NCI-H69 (cell line): Measurements from ENCODE around the gene AKAP6.
"Not testable (repeated sequence)": the region's sequence is repeated elsewhere in the genome, so short reads cannot be mapped to it uniquely, and the experiment has no call there.

Experiments used
- DNase-seq: peaks from one replicate; lab custom pipeline; 2025; lab: John Stamatoyannopoulos, UW

AKAP6 gene

GRCh38 chr14:32576977-32577376, 247.9 kb downstream of the AKAP6 start:
- no peak for DNase-seq

GRCh38 chr14:32578181-32578580, 249.1 kb downstream of the AKAP6 start:
- no peak for DNase-seq

DNA sequence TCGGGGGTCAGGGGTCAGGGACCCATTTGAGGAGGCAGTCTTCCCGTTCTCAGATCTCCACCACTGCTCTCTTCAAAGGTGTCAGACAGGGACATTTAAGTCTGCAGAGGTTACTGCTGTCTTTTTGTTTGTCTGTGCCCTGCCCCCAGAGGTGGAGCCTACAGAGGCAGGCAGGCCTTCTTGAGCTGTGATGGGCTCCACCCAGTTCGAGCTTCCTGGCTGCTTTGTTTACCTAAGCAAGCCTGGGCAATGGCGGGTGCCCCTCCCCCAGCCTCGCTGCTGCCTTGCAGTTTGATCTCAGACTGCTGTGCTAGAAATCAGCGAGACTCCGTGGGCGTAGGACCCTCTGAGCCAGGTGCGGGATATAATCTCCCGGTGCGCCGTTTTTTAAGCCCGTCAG, 254.3 kb downstream of the AKAP6 start:
- not testable (repeated sequence) for DNase-seq

GRCh38 chr14:32584079-32584478, 255.0 kb downstream of the AKAP6 start:
- no peak for DNase-seq

GRCh38 chr14:32587461-32587860, 258.4 kb downstream of the AKAP6 start:
- DNase-seq, result no peak

- DNase-seq, result peak; percentile 10
These were observed 259.6 kb downstream of the AKAP6 start for GRCh38 chr14:32588448-32589320.

- no peak for DNase-seq
These were observed 261.1 kb downstream of the AKAP6 start for GRCh38 chr14:32590157-32590556.

GRCh38 chr14:32593290-32593942, 264.3 kb downstream of the AKAP6 start:
- no peak for DNase-seq

GRCh38 chr14:32594766-32595165, 265.7 kb downstream of the AKAP6 start:
- DNase-seq, result no peak

GRCh38 chr14:32595497-32595896, 266.4 kb downstream of the AKAP6 start:
- DNase-seq, result no peak

- DNase-seq, result no peak
These were observed 267.3 kb downstream of the AKAP6 start for GRCh38 chr14:32596390-32596789.

DNA sequence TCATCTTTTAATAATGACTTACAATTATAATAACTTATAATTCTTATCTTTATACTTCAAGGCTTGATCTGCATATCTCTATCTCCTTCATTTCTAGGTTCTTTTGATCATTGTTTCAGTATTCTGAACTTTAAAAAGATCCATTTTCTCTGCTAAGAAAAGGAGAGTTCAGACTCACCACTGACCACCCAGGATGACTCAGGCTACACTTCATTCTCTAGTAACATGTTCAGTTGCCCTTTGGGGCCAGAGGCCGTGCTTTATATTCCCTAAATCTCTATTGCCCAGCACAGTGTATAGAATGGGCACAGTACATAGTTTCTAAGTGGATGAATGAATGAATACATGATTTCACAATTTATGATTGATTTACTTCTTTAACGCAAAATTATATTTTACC, 268.7 kb downstream of the AKAP6 start:
- no peak for DNase-seq

DNA sequence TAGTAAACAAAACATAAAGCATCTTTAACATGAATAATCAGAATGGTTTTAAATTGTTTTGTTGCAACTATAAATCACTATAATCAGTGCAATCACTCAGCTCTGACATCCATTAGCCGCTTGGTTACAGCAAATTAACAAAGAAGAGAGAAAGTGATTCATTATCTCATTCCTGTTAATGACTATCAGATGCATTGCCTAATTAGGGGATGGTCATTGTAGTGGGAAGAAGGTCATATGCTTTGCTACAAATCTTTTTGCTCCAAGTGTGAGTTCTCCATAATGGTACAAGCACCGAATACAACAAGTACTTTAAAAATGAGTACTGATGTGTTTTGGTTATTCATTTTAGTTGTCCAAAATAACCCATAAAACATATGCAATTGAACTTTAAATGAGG, 272.0 kb downstream of the AKAP6 start:
- peak; percentile 61 for DNase-seq

DNA sequence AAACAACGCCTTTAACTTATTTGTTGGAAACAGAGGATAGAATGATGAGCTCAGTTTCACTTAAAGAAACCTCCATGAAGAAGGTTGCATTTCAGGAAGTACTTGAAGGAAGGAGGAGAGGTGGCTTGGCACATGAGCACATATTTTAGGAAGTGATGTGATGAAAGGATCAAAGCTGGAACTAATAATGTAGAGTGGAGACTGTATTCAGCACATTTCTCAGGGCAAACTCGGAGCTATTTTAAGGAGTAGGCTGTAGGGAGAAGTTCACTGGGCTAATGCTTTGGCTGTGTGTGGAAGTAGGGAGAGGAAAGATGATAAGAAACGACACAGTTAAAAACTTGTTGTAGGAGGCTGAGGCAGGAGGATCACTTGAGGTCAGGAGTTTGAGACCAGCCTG, 272.8 kb downstream of the AKAP6 start:
- no peak for DNase-seq

DNA sequence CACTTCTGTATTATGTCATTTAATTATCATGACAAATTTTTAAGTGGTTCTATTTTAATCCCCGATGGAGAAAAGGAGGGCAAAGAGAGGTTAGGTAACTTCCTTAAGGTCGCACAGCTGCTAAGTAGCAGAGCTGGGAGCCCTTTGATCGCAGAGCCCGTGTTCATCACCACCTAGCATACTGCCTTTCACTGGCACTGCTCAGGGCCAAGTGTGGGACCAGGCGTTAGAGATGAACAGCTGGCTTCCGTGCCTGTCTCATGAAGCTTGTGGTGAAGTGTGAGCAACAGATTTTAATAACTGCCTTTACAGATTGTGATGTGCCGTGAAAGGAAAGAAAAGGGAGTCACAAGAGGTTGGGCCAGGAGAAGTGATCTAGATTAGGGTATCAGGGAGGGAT, 273.6 kb downstream of the AKAP6 start:
- no peak for DNase-seq

DNA sequence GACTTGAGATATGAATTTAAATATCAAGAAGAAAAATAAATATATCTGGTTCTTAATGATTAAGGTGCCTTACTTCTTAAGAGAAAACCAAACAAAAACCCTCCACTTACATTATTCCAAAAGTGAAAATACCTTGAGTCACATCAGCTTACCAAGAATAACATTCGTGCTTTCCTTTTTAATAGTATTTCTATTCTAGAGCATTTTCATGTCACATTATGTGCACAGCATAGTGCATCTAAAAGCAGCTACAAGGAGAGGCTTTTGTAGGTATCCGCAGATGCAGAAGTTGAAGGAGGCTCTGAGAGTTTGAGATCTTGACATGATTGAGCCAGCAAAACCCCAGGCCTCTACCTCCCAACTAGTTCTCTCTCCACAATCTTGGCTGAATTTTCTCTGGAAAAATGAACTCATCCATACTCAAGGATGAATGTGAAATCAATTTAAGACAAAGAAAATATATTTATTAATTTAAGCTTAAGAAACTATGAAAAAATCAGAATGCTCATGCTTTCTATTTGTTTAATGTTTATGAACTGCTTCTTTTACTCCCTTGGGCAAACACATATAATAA, 275.0 kb downstream of the AKAP6 start:
- no peak for DNase-seq

DNA sequence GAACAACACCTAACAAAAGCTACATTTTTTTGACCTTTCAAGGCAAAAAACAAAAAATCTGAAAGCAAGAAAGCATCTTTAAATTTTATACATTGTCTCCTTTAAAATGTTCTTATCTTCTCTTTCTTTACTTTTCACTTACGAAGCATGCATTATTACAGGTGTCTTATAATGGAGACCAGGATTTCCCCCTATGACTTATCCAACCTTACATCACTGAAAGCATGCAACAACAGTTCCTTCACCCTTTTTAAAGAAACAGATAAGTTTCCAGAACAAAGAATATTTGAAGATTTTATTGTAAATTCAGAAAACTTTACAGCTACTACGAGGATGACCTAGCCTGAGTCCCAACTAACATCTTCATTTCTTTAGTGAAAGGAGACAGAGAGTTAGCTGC, 277.2 kb downstream of the AKAP6 start:
- DNase-seq, result no peak

DNA sequence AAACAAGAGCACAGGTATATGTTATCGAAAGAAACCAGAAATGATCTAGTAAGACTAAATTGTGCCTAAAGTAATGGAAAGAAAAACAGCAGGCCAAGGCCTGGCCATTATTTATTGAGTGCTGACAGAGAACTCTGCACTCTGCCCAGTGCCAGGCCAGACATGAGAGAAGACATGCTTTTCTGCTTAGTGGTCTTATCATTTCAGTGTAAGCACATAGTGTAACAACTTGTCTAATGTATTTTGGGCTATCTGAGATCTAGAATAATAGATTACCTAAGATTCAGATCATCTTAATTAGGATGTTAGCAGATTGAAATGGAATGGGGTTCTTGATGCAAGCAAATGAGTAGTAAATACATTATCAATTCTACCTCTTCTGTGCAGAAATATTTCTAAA, 278.3 kb downstream of the AKAP6 start:
- no peak for DNase-seq

GRCh38 chr14:32608857-32609256, 279.8 kb downstream of the AKAP6 start:
- no peak for DNase-seq

DNA sequence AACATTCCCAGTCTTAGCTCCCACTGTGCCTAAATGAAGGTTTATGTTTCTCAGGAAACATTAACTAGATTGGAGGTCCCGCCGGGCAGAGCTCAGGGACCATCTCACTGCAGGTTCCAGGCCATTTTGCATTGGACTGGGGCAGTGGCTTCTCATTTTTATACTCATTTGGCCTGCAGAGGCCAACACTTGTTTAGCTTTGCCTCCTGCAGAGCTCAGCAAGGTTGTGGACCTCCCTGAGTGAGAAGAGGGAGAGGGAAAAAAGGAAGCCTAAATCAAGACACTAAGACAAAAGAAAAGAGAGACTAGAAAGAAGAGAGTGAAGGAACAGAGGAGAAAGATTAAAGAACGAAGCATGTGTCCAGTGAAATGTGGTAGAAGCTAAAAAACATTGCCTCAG, 280.3 kb downstream of the AKAP6 start:
- DNase-seq, result peak; percentile 6

GRCh38 chr14:32611752-32612151, 282.7 kb downstream of the AKAP6 start:
- no peak for DNase-seq

GRCh38 chr14:32618991-32619390, 289.9 kb downstream of the AKAP6 start:
- DNase-seq, result no peak

DNA sequence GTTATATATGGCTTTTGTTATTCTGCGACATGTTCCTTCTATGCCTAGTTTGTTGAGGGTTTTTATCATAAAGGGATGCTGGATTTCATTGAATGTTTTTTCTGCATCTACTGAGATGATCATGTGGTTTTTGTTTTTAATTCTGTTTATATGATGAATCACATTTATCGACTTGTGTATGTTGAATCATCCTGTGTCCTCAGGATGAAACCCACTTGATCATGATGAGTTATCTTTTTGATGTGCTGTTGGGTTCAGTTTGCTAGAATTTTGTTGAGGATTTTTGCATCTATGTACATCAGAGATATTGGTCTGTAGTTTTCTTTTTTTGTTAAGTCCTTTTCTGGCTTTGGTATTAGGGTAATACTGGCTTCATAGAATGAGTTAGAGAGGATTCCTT, 291.2 kb downstream of the AKAP6 start:
- no peak for DNase-seq
